HCT116 (cell line): ENCODE results near the gene CFAP43. TPM values are rescaled to one million over a fixed set of nuclear protein-coding genes. Genes with fewer than 3 reads are reported as not detected.

Experiments used
- ATAC-seq: fragments of 200-7000 bp; cut with Tn5 transposase; 2 replicates; pipeline ENCODE4 v1.9.1; 2020; ENCODE audit warnings: mild to moderate bottlenecking, moderate library complexity
- BruUV-seq: library from RNA; stranded (reverse); fragments of 400-500 nt; replicated peaks from 2 replicates; lab custom pipeline; 2021; lab: Mats Ljungman, UMichigan
- CTCF ChIA-PET: fragments of 300-600 bp; sonication (Branson Sonifier 250); formaldehyde crosslinking; loops from one replicate; lab custom pipeline; 2021; ENCODE audit warnings: antibody characterized with exemption; lab: Charles Lee
- POLR2A ChIA-PET: fragments of 300-600, 350-600 bp; sonication (Branson Sonifier 250); formaldehyde crosslinking; loops from one replicate; lab custom pipeline; 2021; ENCODE audit warnings: antibody characterized with exemption; lab: Charles Lee
- RAD21 ChIA-PET, 2 experiments: fragments of 300-600 bp; sonication (Branson Sonifier 250); formaldehyde crosslinking; loops; one replicate each; lab custom pipeline; 2023; ENCODE audit warnings: low total read pairs in 2 of 2; ENCODE audit not compliant: uncharacterized antibody in 2 of 2, unreplicated experiment in 2 of 2, low non-redundant PET in 1 of 2; lab: Charles Lee
- DNase-seq: peaks from one replicate; pipeline ENCODE4 v3.0.0-alpha.2; 2010; ENCODE audit warnings: low read depth, low spot score
- H2AFZ ChIP-seq: fragments of 200-600 bp; shearing (Covaris generic), sonication (generic); 2 replicates; pipeline ENCODE4 v1.6.1; 2017; ENCODE audit warnings: low read depth, mixed run types, mixed read lengths, antibody characterized with exemption, low read length; ENCODE audit not compliant: poor library complexity, severe bottlenecking
- H3K27ac ChIP-seq: 2 replicates; pipeline ENCODE4 v1.5.1; 2012; ENCODE audit warnings: low read depth, low read length
- H3K27me3 ChIP-seq: fragments of 200-600 bp; sonication (generic); 2 replicates; pipeline ENCODE4 v1.6.1; 2016; ENCODE audit warnings: mixed run types, low read length, mixed read lengths; ENCODE audit not compliant: insufficient read depth
- H3K36me3 ChIP-seq, 2 experiments: fragments of 200-500 bp in 1 of 2; fragments of 200-600 bp in 1 of 2; sonication (Bioruptor generic) in 1 of 2; sonication (generic) in 1 of 2; 2 replicates each; pipeline versions ENCODE4 v1.5.1 to v1.6.1; 2014 to 2016; ENCODE audit warnings: low read length in 2 of 2, inconsistent platforms in 1 of 2, mixed read lengths in 1 of 2, mixed run types in 1 of 2; ENCODE audit not compliant: insufficient read depth in 2 of 2, control insufficient read depth in 1 of 2
- H3K4me1 ChIP-seq, 2 experiments: fragments of 200-600 bp in 1 of 2; sonication (generic) in 1 of 2; 2 replicates each; pipeline versions ENCODE4 v1.5.1 to v1.6.1; 2012 to 2017; ENCODE audit warnings: low read length in 2 of 2, inconsistent platforms in 1 of 2, mild to moderate bottlenecking in 1 of 2, mixed read lengths in 1 of 2, mixed run types in 1 of 2, moderate library complexity in 1 of 2; ENCODE audit not compliant: insufficient read depth in 2 of 2, control insufficient read depth in 1 of 2
- H3K4me2 ChIP-seq: fragments of 200-600 bp; sonication (generic); 2 replicates; pipeline ENCODE4 v1.6.1; 2017; ENCODE audit warnings: mixed run types, low read length, mixed read lengths
- H3K4me3 ChIP-seq, 2 experiments: fragments of 200-600 bp in 1 of 2; sonication (generic) in 1 of 2; replicated peaks in 1 of 2; 2 replicates each; pipeline ENCODE4 v1.5.1; 2011 to 2016; ENCODE audit warnings: low read length in 2 of 2, control low read depth in 1 of 2, low read depth in 1 of 2, mild to moderate bottlenecking in 1 of 2, mixed read lengths in 1 of 2, mixed run types in 1 of 2
- H3K79me2 ChIP-seq: fragments of 200-600 bp; sonication (generic); 2 replicates; pipeline ENCODE4 v1.6.1; 2017; ENCODE audit warnings: mild to moderate bottlenecking, mixed run types, low read length, moderate library complexity, mixed read lengths; ENCODE audit not compliant: insufficient read depth
- H3K9ac ChIP-seq: fragments of 200-600 bp; sonication (generic); 2 replicates; pipeline ENCODE4 v1.6.1; 2016; ENCODE audit warnings: low read length, mixed read lengths
- H3K9me2 ChIP-seq: fragments of 200-600 bp; sonication (generic), shearing (Covaris generic); 2 replicates; pipeline ENCODE4 v1.6.1; 2017; ENCODE audit warnings: mixed run types, mild to moderate bottlenecking, moderate library complexity; ENCODE audit not compliant: insufficient read depth
- H3K9me3 ChIP-seq, 2 experiments: fragments of 200-500 bp in 1 of 2; fragments of 200-600 bp in 1 of 2; sonication (Bioruptor generic) in 1 of 2; sonication (generic) in 1 of 2; 2 replicates each; pipeline ENCODE4 v1.6.1; 2014 to 2017; ENCODE audit warnings: low read length in 2 of 2, mixed read lengths in 2 of 2, inconsistent platforms in 1 of 2, low read depth in 1 of 2, mild to moderate bottlenecking in 1 of 2, mixed run types in 1 of 2, moderate library complexity in 1 of 2; ENCODE audit not compliant: control insufficient read depth in 1 of 2, insufficient read depth in 1 of 2
- H4K20me1 ChIP-seq: fragments of 200-600 bp; sonication (generic), shearing (Covaris generic); 2 replicates; pipeline ENCODE4 v1.6.1; 2017; ENCODE audit warnings: mixed run types, mild to moderate bottlenecking, moderate library complexity; ENCODE audit not compliant: insufficient read depth
- CBX3 ChIP-seq: IDR thresholded peaks from 2 replicates; pipeline ENCODE4 v1.6.1; 2012; ENCODE audit warnings: low read depth
- CTCF ChIP-seq, 3 experiments: fragments of 200-600 bp in 1 of 3; sonication (generic) in 1 of 3; IDR thresholded peaks in 2 of 3; conservative IDR thresholded peaks in 1 of 3; 2 replicates each; pipeline ENCODE4 v1.5.1; 2012 to 2017; ENCODE audit warnings: low read depth in 2 of 3, low read length in 2 of 3, antibody characterized with exemption in 1 of 3, borderline replicate concordance in 1 of 3, control low read depth in 1 of 3, mild to moderate bottlenecking in 1 of 3, mixed read lengths in 1 of 3, mixed run types in 1 of 3, moderate library complexity in 1 of 3; ENCODE audit not compliant: insufficient read depth in 1 of 3
- EGR1 ChIP-seq: IDR thresholded peaks from 2 replicates; pipeline ENCODE4 v1.6.1; 2012; ENCODE audit warnings: low read depth
- ELF1 ChIP-seq: IDR thresholded peaks from 2 replicates; pipeline ENCODE4 v1.6.1; 2012; ENCODE audit warnings: low read depth, borderline replicate concordance
- FOSL1 ChIP-seq: IDR thresholded peaks from 2 replicates; pipeline ENCODE4 v1.6.1; 2012; ENCODE audit warnings: low read depth
- JUND ChIP-seq: IDR thresholded peaks from 2 replicates; pipeline ENCODE4 v1.6.1; 2012
- POLR2AphosphoS5 ChIP-seq: IDR thresholded peaks from 2 replicates; pipeline ENCODE4 v1.6.1; 2011; ENCODE audit warnings: mild to moderate bottlenecking, low read depth, low read length, moderate library complexity
- RAD21 ChIP-seq: IDR thresholded peaks from 2 replicates; pipeline ENCODE4 v1.6.1; 2012; ENCODE audit warnings: low read depth, mild to moderate bottlenecking
- SIN3A ChIP-seq: IDR thresholded peaks from 2 replicates; pipeline ENCODE4 v1.6.1; 2012; ENCODE audit warnings: low read depth
- SRF ChIP-seq: IDR thresholded peaks from 2 replicates; pipeline ENCODE4 v1.6.1; 2012; ENCODE audit warnings: low read depth
- TCF7L2 ChIP-seq: IDR thresholded peaks from 2 replicates; pipeline ENCODE4 v1.7.0; 2011; ENCODE audit warnings: borderline replicate concordance, inconsistent platforms; ENCODE audit not compliant: insufficient read depth, insufficient read length; ENCODE audit errors: extremely low read depth
- YY1 ChIP-seq: IDR thresholded peaks from 2 replicates; pipeline ENCODE4 v1.6.1; 2011; ENCODE audit warnings: low read length, low read depth, moderate library complexity, mild to moderate bottlenecking; ENCODE audit not compliant: insufficient replicate concordance; ENCODE audit errors: extremely low read depth
- ZFX ChIP-seq: fragments of 450-650 bp; IDR thresholded peaks from 2 replicates; pipeline ENCODE4 v1.6.1; 2017
- ZNF274 ChIP-seq: fragments of 200-500 bp; sonication (Bioruptor generic); IDR thresholded peaks from 2 replicates; pipeline ENCODE4 v1.6.1; 2014; ENCODE audit warnings: mild to moderate bottlenecking, low read depth, low read length, inconsistent platforms
- intact Hi-C: fragments of 100-400 bp; cut with micrococcal nuclease; formaldehyde crosslinking; loops from 2 replicates; pipeline ENCODE4 v1.10.0; 2022
- total RNA-seq: library from RNA; stranded (reverse); gene quantifications from one replicate; pipeline ENCODE4 v1.2.1, GENCODE V29; 2021; ENCODE audit not compliant: unreplicated experiment
- TF ChIP-seq, protein P1 (sequence below): IDR thresholded peaks from 2 replicates; pipeline ENCODE4 v1.6.1; 2012
- TF ChIP-seq, protein P2 (sequence below): IDR thresholded peaks from 2 replicates; pipeline ENCODE4 v1.6.1; 2012

The CFAP43 gene
- total RNA-seq, 1 experiment from 2014 or later: 4.0 TPM

DNA sequence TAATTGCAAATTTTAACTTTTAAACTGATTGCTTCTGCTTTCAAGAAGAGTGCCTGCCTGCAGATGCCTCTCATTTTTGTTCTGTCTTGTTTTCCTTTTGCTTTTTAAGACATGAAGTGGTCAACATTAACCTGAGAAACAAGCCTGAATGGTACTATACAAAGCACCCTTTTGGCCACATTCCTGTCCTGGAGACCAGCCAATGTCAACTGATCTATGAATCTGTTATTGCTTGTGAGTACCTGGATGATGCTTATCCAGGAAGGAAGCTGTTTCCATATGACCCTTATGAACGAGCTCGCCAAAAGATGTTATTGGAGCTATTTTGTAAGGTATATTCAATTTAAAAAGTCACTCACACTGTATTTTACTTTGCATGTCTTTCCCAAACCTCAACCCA, 45.6 kb upstream of the CFAP43 start:
- Histone ChIP-seq H3K4me1 (peaks cover 12 to 19% of the 10 kb centered on the region in 2 experiments), H3K36me3 (peaks cover 35 to 40% of the 10 kb centered on the region in 2 experiments; a peak in 3 of 4 replicates), H3K4me3 (no peak overlapping the region), H3K79me2 (peaks cover 72% of the 10 kb centered on the region), H3K27me3 (no peaks in the 10 kb centered on the region), H3K9me3 (no peaks in the 10 kb centered on the region), H3K4me2 (no peak overlapping the region), H3K9ac (no peak overlapping the region), H3K9me2 (no peaks in the 10 kb centered on the region), H4K20me1 (no peaks in the 10 kb centered on the region), H2AFZ (no peak overlapping the region), H3K27ac (no peak overlapping the region)
- TF ChIP-seq SRF: no peak
- no peak for TF ChIP-seq JUND
- TF ChIP-seq SIN3A: no peak
- no peak for TF ChIP-seq EGR1
- TF ChIP-seq TCF7L2: no peak
- TF ChIP-seq YY1: no peak
- no peak for TF ChIP-seq POLR2AphosphoS5
- ChIA-PET RAD21 (interaction anchor here in 1 of 2 experiments (0.7 kb wide), 1 partner anchor 239 kb away, joined by 3 read pairs; no protein-coding TSS in a partner anchor), CTCF (interaction anchor here (1.3 to 6.7 kb wide), 2 partner anchors 8 to 15 kb away, joined by 3 to 96 read pairs; no protein-coding TSS in a partner anchor), POLR2A (interaction anchor here (0.6 to 1.4 kb wide), 2 partner anchors 8 to 69 kb away, joined by 4 read pairs; partner anchors contain the start of gene GSTO2)
- ATAC-seq (no peak), DNase-seq (no peak)
- no TSS peak for BruUV-seq
- intact Hi-C loops: no loop called here

DNA sequence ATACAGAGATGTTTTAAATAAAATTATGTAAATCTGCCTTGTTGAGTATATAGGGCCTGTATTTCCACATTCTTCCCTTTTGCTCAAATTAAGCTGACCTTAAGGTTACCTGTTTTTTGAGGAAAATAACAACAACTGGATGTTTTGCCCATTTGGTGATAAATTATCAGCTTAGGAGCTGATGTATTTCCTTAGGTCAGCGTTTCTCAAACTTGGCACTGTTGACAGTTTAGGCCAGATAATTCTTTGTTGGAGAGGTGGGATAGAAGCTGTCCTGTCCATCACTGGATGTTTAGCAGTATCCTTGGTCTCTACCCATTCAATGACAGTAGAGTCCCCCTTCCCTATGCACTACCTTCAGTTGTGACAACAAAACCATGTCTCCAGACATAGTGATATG, 44.0 kb upstream of the CFAP43 start:
- Histone ChIP-seq H3K4me2 (peak overlapping the region; percentile 87), H3K79me2 (peaks cover 59% of the 10 kb centered on the region)

More for the DNA sequence above, 44.0 kb upstream of the CFAP43 start:
- BruUV-seq: no TSS peak
- Histone ChIP-seq H2AFZ (no peak overlapping the region), H3K9ac (peak overlapping the region; percentile 88), H3K9me2 (no peaks in the 10 kb centered on the region; the same call in 1 of the 2 replicates), H3K36me3 (peaks cover 31 to 32% of the 10 kb centered on the region in 2 experiments; a peak in 3 of 4 replicates), H3K27ac (no peak overlapping the region), H3K27me3 (no peaks in the 10 kb centered on the region), H4K20me1 (no peaks in the 10 kb centered on the region), H3K9me3 (no peaks in the 10 kb centered on the region), H3K4me1 (peaks cover 12 to 19% of the 10 kb centered on the region in 2 experiments), H3K4me3 (peak overlapping the region; percentile 77 to 79)
- intact Hi-C loops: no loop called here
- CTCF ChIA-PET: interaction anchor here (2.4 to 6.7 kb wide), 5 partner anchors 9 to 388 kb away, joined by 18 to 106 read pairs (median 48); partner anchors contain the start of gene CFAP58
- POLR2A ChIA-PET: interaction anchor here (2.4 to 2.5 kb wide), 2 partner anchors 154 to 231 kb away, joined by 9 to 10 read pairs; partner anchors contain the start of gene SFR1
- RAD21 ChIA-PET: no interaction called here
- ATAC-seq (no peak), DNase-seq (no peak)
- TF ChIP-seq, protein P1, sequence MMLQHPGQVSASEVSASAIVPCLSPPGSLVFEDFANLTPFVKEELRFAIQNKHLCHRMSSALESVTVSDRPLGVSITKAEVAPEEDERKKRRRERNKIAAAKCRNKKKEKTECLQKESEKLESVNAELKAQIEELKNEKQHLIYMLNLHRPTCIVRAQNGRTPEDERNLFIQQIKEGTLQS: no peak
- TF ChIP-seq CTCF (IDR thresholded peaks at IDR 0.05 in 2 of 3, conservative IDR thresholded peaks at IDR 0.05 in 1 of 3; ENCODE audit: borderline replicate concordance in 1 of 3, insufficient read depth in 1 of 3, low read depth in 2 of 3, low read length in 2 of 3) (no peak), YY1 (no peak), TCF7L2 (no peak), ELF1 (no peak), POLR2AphosphoS5 (no peak; the same call in 1 of the 2 replicates), CBX3 (no peak), FOSL1 (no peak), ZNF274 (no peak), ZFX (no peak), RAD21 (no peak), EGR1 (no peak)
- TF ChIP-seq, protein P2, sequence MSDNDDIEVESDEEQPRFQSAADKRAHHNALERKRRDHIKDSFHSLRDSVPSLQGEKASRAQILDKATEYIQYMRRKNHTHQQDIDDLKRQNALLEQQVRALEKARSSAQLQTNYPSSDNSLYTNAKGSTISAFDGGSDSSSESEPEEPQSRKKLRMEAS: no peak
- TF ChIP-seq, all 23 proteins: peak for 0
